Esophagus squamous epithelium (tissue), 4 donors: ENCODE data around the gene TOMM22.

Experiments
- CTCF ChIP-seq, 6 experiments: fragments of 450-650 bp in 4 of 6; fragments of 200-600 bp in 2 of 6; sonication (generic) in 2 of 6; IDR thresholded peaks; one replicate each; pipeline ENCODE4 v1.5.1; 2016 to 2019; ENCODE audit warnings: antibody characterized with exemption in 6 of 6, mild to moderate bottlenecking in 4 of 6, moderate library complexity in 4 of 6
- POLR2A ChIP-seq, 4 donors: fragments of 450-650 bp; IDR thresholded peaks; one replicate each; pipeline ENCODE4 v1.6.1; 2017; ENCODE audit warnings: antibody characterized with exemption in 4 of 4, mild to moderate bottlenecking in 4 of 4, moderate library complexity in 3 of 4

GRCh38 chr22:38704654-38705234, 23.0 kb downstream of the TOMM22 start:
- TF ChIP-seq CTCF (IDR thresholded peaks at IDR 0.05) (no peak), POLR2A (IDR thresholded peaks at IDR 0.05) (no peak)
